IMR-90 (cell line): ENCODE data around the gene ROBO1.

Source experiments
- BHLHE40 ChIP-seq: fragments of 150-350 bp; IDR thresholded peaks from 2 replicates; pipeline ENCODE4 v1.6.1; 2016; ENCODE audit warnings: mild to moderate bottlenecking, low read depth, low read length
- CEBPB ChIP-seq: IDR thresholded peaks from 2 replicates; pipeline ENCODE4 v1.6.1; 2012; ENCODE audit warnings: low read depth, low read length, improper control_type of control experiment
- ELK1 ChIP-seq: fragments of 150-350 bp; IDR thresholded peaks from 2 replicates; pipeline ENCODE4 v1.6.1; 2016; ENCODE audit warnings: low read depth, mild to moderate bottlenecking, low read length, moderate library complexity, borderline replicate concordance
- MXI1 ChIP-seq: IDR thresholded peaks from 2 replicates; pipeline ENCODE4 v1.6.1; 2012; ENCODE audit warnings: low read depth, mild to moderate bottlenecking, low read length, moderate library complexity, borderline replicate concordance
- POLR2A ChIP-seq: IDR thresholded peaks from 2 replicates; pipeline ENCODE4 v1.6.1; 2012; ENCODE audit warnings: mild to moderate bottlenecking, low read depth, low read length
- RAD21 ChIP-seq: IDR thresholded peaks from 2 replicates; pipeline ENCODE4 v1.6.1; 2012; ENCODE audit warnings: low read length, improper control_type of control experiment
- RCOR1 ChIP-seq: IDR thresholded peaks from 2 replicates; pipeline ENCODE4 v1.6.1; 2012; ENCODE audit warnings: mild to moderate bottlenecking, low read length, improper control_type of control experiment; ENCODE audit not compliant: insufficient replicate concordance
- SMC3 ChIP-seq: fragments of 150-350 bp; IDR thresholded peaks from 2 replicates; pipeline ENCODE4 v1.6.1; 2016; ENCODE audit warnings: low read depth, mild to moderate bottlenecking, antibody characterized with exemption, low read length, moderate library complexity
- USF2 ChIP-seq: fragments of 150-350 bp; IDR thresholded peaks from 2 replicates; pipeline ENCODE4 v1.6.1; 2017; ENCODE audit warnings: mild to moderate bottlenecking, antibody characterized with exemption, low read length, low read depth
- TF ChIP-seq, protein P1 (sequence below): conservative IDR thresholded peaks from 2 replicates; pipeline ENCODE4 v1.5.1; 2012; ENCODE audit warnings: mild to moderate bottlenecking, low read depth, low read length, improper control_type of control experiment

GRCh38 chr3:78814893-78815562 is 952.8 kb downstream of the ROBO1 start:
- TF ChIP-seq, protein P1, sequence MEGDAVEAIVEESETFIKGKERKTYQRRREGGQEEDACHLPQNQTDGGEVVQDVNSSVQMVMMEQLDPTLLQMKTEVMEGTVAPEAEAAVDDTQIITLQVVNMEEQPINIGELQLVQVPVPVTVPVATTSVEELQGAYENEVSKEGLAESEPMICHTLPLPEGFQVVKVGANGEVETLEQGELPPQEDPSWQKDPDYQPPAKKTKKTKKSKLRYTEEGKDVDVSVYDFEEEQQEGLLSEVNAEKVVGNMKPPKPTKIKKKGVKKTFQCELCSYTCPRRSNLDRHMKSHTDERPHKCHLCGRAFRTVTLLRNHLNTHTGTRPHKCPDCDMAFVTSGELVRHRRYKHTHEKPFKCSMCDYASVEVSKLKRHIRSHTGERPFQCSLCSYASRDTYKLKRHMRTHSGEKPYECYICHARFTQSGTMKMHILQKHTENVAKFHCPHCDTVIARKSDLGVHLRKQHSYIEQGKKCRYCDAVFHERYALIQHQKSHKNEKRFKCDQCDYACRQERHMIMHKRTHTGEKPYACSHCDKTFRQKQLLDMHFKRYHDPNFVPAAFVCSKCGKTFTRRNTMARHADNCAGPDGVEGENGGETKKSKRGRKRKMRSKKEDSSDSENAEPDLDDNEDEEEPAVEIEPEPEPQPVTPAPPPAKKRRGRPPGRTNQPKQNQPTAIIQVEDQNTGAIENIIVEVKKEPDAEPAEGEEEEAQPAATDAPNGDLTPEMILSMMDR, result no peak
- TF ChIP-seq RAD21 (no peak), POLR2A (no peak), SMC3 (no peak), USF2 (no peak), BHLHE40 (no peak), MXI1 (no peak), ELK1 (no peak), RCOR1 (no peak), CEBPB (no peak)
